Fibroblast of skin of right biceps (primary cell): ENCODE results near the gene ABCD3.
A peak's percentile ranks its signal among the peaks of the same experiment; 100 is the strongest.

Experiments used
- DNase-seq: peaks from one replicate; pipeline ENCODE4 v3.0.0-alpha.2; 2013

Gene ABCD3

DNA sequence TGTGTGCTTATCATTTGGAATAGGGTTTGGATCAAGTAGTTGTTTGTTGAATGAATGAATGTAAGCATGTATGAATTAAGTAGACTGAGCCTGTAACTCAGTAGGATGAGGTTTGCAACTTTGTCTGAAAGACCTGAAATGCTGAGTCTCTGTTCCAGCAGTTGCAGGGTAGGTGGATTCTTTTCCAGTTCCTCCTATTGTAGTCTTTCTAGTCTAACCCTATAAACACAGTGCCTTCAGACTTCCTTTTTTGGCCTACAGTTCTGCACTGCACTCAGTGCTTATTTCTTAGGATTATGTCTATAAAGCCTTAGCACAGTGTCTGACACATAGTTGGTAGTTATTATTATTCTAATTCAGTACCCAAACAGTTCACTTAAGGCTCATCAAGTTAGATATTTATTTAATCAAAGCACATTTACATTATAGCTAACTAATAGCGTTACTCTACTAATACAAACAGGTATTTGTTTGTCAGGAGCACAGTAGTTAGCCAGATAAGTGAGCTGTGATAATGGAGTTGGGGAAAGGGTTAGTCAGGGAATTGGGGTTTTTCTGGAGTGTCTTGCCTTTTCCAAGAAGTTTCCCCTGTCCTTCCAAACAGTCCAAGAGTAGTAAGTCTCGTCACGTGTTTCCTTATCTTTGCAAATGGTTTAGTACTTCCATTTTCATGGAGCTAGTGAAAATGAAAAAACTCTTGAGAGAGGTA, 45.0 kb downstream of the ABCD3 start:
- DNase-seq = no peak

DNA sequence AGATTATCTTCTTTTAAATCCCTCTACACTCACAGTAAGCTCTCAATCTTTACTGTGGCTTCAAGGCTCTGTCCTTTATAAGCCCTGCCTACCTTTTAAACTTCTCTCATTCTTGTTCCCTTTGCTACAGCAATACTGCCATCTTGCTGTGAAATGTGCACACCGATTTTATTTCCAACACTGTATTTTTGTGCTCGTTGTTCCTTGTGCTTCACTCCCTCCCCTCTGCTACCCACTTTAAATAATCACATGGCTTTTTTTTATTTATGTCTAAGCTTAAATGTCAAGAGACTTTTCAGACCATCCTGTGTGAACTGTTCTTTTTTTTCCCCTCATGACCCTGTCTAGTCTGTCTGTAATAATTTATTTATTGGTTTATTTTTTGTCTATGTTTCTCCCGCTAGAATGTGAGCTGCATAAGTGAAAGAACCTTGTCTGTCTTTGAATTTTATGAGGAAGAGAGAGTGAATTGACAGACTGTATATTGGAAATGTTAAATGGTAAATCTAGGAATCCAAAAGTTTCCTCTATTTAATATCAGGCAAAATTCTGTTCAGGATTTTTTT, 45.7 kb downstream of the ABCD3 start:
- DNase-seq = peak; percentile 46

DNA sequence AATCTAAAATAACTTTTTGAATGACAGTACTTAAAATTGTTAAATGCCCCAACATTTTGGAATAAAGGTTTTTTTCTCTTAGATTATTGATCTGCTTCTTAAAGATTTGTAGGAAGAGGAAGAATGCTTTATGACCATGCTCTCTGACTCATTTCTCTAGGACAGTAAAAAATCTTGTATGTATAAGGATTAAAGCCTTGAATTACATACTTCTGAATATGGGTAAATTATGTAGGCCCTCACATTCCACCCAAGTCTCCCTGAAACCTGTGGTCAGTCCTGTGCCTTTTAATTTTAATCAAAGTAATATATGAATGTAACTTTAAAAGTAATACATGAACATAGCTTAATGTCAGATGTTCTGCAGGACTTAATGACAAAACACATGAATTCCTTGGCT, 50.5 kb downstream of the ABCD3 start:
- peak; percentile 21 for DNase-seq

DNA sequence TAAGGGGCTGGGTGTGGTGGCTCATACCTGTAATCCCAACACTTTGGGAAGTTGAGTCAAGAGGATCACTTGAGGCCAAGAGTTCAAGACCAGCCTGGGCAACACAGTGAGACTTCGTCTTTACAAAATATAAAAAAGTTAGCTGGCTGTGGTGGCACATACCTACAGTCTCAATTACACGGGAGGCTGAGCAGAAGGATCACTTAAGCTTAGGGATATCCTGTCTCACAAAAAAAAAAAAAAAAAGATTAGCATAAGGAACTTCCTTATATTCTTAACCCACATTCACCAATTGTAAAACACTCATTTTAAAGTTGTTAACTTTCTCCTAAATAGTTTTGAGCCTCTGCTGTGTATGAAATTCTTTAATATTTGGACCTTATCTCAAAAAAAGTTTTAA, 53.1 kb downstream of the ABCD3 start:
- DNase-seq = no peak

DNA sequence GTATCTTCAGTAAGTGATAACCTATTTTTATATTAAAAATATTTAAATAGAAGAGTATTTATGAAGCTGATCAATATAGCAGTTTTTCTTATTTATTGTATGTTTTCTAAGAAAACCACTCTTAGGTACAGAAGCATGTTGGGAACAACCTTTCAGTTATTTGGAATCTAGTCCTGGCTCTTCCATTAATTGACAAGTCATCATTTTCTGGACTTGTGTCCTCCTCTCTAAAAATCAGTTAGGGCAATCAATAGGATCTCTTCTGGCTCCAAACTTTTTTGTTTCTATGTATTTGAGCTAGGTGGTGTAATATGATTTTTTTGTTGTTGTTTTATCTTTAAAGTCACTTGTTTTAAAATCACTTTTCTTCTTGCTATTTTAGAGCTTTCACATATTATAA, 57.0 kb downstream of the ABCD3 start:
- DNase-seq = no peak

DNA sequence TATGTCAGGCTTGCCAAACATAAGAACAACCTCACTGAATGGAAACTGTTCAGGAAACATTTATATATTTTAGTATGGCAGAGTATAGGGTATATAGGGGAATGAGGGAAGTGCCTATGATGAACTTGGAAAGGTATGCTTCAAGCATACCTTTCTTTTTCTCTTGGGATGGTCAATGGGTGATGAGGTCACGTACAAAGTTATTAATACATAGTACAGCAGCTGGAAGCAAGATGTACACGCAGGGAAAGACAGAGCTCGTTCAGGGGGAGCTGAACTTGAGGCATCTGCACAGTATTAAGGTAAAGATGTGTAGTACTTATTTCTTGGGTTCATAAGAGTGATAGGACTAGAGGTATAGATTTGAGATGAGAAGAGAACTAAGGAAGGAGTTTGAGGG, 61.5 kb downstream of the ABCD3 start:
- DNase-seq = no peak

DNA sequence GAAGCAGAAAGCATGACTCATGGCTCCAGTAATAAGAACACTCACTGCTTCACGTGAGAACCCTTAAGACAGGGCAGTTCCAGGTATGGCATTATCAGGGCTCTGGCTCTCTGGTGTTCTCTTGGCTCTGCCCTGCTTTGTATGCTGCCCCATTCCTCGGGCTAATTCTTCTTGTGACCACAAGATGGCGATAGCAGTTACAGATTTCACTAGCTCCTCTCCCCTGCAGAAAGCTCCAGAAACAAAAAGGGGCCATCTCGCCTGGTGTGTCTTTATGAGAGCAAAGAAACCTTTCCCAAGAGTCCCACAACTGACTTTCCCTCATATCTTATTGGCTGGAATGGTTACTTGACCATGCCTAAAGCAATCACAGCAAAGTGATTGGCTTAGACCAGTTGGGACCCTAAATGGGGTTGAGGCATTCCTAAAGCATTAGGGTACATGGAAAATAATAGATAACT, 63.3 kb downstream of the ABCD3 start:
- peak; percentile 63 for DNase-seq

DNA sequence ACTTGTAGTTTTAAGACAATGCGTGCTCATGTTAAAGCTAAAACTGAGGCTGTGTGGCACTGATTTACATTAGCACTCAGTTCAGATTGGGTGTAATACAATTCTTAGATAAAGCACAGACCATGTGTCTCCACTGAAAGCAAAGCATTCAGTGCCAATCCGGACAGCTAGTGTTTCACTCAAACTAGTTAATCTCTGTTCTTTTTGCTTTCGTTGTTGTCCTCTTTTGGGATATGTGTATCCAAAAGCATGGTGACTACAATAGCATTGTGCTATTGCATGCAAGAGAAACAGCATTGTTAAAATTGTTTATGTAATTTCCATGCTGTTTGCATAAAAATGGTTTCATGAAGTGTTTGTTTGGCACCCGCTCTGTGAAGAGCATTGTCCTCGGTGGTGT, 68.8 kb downstream of the ABCD3 start:
- DNase-seq = no peak

DNA sequence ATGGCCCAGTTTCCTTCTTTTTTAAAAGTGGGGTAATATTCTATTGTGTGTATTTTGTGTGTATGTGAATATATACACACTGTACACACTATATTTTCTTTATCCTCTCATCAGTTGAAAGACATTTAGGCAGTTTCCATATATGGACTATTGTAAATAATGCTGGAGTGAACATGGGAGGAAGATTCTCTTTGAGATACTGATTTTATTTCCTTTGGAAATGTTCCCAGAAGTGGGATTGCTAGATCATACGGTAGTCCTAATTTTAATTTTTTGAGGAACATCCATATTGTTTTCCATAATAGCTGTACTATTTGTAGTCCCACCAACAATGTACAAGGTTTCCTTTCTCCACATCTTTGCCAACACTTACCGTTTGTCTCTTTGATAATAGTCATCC, 72.4 kb downstream of the ABCD3 start:
- no peak for DNase-seq

DNA sequence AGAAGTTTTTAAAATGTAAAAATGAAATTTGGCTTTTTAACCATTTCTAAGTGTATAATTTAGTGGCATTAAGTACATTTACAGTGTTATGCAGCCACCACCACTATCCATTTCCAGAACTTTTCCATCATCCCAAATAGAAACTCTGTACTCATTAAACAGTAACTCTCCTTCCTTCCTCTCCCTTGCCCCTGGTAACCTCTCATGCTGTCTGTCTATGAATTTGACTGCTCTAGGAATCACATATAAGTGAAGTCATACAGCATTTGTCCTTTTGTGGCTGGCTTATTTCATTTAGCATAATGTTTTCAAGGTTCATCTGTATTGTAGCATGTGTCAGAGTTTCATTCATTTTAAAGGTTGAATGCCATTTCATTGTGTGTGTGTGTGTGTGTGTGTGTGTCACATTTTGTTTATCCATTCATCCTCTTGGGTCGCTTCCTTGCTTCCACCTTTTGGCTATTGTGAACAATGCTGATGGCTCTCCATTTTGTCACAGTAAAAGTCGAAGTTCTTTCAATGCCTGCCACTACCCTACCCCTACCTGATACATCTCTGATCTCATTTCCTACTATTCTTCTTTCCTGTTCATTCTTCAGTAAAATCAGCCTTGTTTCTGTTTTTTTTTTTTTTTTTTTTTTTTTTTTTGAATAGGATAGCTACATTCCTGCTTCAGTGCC, 78.0 kb downstream of the ABCD3 start:
- no peak for DNase-seq

DNA sequence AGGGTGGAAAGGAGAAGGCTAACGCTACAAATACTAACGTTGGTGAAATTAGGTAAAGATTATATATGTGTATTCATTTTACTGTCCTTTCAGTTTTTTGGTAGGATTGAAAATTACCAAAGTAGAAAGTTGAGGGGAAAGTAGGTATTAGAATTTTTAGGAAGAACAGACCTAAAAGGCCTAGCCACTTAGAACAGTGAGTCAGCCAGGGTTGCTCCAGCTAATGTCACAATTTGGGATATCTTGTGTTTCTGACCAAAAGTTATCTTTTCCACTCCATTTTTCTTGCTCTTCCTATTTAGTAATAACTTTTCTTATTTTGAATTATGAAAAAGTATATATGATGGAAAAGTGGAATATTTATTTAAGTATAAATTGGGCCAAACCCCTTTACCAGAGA, 83.2 kb downstream of the ABCD3 start:
- DNase-seq = no peak

DNA sequence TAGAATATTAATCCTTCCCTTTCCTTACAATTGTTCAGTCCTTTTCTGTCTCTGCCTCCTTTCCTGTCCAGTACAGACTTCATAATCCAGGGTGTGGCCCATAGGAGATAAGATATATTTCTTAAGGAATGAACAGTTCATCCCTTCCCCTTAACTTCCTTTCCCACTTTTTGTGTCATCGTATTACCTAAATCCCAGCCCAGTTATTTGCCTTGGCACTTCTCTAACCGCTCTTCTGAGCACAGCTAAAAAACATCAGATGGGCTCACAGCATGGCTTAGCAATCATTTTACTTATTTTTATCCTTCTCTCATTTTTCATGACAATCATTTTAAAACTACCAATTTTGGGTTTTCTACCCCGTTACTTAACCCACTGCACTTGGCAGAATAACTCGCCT, 83.7 kb downstream of the ABCD3 start:
- no peak for DNase-seq

DNA sequence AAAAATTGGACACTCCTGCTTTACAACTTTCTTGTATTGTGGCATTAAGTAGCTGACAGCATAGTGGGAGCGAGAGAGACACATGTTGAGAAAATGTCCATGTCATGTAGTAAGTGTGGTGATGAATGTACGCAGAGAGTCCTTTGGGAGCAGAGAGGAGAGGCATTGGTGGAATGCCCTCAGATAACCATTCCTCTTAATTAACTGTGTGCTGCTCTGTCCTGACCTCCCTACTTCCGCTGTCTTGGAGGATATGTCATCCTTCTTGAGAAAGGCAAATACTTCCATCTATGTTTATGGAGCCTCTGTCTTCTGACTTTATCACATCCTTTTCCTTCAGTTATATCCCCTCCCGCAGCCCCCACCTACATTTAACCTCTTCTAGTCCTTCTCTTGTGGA, 85.0 kb downstream of the ABCD3 start:
- no peak for DNase-seq

DNA sequence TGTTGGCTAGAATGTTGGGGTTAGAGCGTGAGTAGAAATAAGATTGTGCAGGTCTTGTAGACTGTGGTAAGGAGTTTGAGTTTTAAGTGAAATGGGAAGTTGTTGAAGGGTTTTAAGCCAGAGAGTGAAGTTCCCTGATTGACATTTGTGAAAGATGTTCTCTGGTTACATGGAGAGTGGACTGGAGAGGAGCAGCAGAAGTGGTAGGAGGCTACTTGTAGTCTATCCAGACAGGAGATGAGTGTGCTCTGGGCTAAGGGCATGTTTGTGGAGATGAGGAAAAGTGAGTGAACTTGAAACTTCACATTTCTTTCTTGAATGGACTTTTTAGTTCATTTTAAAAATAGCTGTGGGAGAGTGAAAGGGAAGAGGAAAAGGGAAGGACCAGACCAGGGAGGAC, 86.4 kb downstream of the ABCD3 start:
- DNase-seq = no peak

DNA sequence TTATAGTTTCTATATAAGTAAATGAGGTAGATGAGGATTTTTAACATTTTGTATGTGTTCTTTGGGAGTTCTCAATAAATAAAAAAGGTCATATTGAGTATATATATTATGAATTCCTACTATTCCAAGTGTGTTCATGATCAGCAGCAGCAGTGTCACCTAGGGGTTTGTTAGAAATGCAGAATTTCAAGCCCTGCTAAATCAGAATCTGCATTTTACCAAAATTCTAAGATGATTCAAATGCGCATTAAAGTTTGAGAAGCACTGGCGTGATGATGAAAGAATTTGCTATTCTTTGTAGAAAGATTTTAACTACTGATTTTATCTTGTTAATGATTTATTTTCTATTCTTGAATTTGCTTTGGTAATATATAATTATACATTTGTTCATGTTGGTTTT, 94.6 kb downstream of the ABCD3 start:
- DNase-seq = no peak

DNA sequence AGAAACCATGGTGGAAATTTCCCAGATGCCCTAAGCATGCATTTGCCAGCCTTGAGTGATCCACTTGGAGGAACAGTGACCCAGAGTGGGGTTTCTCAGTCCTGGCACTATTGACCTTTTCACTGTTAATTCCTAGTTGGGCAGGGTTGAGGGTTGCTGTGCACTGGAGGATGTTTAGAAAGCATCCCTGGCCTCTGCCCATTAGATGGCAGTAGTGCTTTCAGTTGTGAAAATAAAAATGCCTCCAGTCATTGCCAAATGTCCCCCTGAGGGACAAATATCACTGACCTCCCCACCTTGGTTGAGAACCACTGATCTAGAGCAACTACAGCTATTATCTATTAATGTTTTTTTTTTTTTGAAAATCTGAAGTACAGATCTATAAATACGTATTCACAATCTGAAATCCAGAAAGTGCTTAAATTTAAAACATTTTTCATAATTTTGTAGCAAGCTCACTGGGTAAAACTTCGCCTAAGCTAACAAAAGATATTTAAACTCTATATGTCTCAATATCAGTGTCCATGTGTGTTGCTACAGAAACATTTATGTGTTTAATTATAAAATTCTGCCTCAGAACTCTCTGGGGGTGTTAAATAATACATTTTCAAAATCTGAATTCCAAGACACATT, 96.0 kb downstream of the ABCD3 start:
- DNase-seq = peak; percentile 23

DNA sequence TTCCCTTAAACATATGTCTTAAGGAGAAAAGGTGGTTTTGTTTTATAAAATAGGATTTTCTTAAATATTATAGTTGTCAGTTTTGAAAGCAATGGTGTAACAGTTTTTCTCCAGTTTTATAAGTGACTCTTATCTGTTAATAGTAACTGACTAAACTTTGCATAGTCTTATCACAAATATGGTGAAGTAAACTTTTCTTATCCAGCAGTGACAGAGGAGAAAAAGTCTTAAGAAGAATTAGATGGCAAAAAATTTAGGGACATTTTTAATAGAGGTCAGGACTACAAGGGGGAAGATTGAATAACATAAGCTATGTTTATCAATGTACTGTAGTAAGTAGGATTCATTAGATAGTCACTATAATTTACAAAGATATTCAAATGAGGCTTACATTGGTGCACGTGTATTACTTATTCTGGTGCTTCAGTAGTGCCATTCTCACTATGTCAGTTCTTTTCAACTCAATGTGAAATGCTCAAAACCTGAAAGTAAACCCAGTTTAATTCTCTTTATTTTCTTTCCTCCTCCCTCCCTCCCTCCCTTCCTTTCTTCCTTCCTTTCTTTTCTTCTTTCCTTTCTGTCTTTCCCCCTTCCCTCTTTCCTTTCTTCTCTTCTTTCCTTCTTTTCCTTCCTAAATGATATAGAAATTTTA, 97.2 kb downstream of the ABCD3 start:
- DNase-seq = no peak

DNA sequence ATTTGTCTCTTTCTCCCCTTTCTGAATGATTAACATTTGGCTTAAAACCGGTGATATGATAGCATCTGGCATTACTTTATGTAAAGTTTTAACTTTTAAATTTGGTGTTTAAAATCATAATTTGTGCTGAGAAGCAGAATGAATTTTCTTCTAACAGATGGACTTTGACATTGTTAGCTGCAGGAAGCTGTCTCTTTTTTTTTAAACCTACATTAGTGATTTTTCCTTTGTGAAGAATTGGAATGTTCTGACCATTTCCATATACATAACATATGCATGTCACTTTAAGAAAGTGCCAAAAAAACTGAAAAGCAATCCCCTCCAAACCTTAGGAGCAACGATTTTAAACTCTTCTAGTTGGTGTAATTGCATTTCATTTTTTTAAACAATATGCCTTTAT, 101.2 kb downstream of the ABCD3 start:
- no peak for DNase-seq

DNA sequence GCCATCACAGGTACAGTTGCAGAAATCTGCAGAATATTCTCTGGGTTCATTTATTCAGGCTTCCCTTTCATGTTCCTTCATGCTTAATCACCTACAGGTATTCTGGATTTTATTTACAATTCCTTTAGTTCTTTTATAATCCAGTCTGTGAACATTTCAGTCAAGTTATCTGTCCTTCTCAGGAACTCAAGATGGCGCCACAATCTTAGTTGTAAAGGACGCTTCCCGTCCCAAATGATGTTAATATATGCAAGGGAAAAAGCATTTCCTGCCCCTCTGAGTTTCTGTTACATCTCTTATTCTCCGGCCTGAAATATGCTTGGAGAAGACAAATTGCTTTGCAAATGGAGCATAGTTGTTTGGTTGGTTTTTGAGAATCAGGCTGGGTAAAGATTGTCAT, 104.1 kb downstream of the ABCD3 start:
- DNase-seq = peak; percentile 75

DNA sequence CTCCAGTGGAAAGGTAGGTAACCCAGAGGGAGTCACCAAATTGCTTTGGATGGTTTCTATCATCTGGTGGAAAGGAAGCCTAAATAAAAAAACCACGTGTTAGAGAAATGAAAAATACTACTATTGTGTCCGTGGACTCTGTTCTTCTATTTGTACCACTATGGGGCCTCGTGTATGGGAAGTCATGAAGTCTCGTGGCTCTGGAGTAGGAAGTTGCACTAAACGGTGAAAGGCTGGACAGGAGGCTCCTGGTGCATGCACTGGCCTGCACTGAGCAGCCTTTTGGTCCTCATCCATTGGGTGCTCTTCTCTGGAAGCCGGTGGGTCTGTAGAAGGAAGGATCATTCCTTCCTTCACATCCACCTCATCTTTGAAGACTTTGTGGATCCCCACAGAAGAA, 106.3 kb downstream of the ABCD3 start:
- no peak for DNase-seq

DNA sequence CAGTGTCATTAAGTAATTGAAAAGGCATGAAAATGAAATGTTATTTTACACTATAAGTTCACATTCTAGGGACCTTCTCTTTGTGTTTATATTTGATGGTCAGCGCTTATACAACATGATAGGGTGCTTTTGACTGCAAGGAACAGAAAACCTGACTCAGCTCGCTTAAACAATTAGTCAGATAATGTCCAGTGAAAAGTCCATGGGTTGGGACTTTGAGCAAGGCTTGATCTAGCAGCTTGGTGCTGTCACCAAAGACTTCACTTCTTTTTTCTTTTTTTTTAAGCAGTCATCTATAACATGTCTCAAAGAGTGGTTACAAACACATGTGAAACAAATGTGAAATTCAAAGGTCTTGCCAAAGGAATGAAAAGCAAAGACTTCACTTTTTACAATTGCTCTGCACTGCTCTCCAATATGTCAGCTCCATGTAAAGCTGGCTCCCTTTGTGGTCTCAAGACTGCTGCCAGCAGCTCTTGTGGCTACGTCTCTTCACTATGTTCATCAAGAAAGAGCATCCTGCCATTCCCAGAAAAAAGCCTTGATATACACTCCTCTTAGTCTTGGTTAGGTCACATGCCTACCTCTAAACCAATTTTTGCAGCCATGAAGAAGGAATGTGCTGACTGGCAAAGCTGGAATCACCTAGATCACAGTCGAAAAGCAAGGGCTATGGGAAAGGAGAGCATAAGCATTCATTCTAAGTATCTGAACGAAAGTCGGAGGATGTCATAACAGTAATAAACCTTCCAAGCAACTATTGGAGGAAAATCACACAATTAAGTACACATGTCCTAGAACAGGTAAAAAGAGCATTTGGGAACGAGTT, 108.2 kb downstream of the ABCD3 start:
- no peak for DNase-seq

DNA sequence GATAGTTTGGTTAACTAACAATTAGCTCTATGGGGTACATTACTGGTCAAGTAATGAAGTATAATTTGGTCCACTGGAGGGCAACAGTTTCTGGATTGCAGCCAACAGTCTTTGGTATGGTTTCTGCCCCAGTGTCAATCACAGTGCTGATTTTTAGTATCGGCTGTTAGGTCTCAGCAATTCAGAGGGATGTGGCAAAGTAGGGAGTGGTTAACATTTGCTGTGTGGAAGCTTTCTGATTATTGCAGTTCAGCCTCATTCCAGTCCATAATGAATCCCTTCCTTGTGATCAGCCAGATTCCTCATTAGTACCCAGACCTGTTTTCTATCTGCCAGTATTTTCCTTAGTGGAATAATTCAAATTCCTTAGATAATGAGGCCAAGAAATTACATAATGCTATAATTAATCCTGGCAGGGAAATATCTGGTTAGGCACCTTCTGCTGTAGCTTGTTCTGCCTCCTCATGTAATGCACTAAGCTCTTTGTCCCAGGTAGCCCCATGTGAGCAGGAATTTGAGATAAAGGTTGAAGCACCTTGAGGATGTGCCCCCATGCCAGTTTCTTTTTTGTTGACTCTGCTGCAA, 109.3 kb downstream of the ABCD3 start:
- peak; percentile 37 for DNase-seq
